Measurements from ENCODE around the gene TRHDE.

Gene TRHDE

GRCh38 chr12:72318341-72318740 is 46.2 kb downstream of the TRHDE start:
- TF ChIP-seq CTCF (IDR thresholded peaks at IDR 0.05; ENCODE audit: control insufficient read depth, insufficient read depth, low read depth, low read length, missing control alignments): no peak
- DNase-seq (ENCODE audit: low read depth): no peak

GRCh38 chr12:72323881-72324280 is 51.7 kb downstream of the TRHDE start:
- no peak for TF ChIP-seq CTCF (IDR thresholded peaks at IDR 0.05; ENCODE audit: control insufficient read depth, insufficient read depth, low read depth, low read length, missing control alignments)
- H3K4me3 ChIP-seq (ENCODE audit: control insufficient read depth, low read depth, low read length): no peak overlapping the region
- peak; percentile 8 for DNase-seq (ENCODE audit: low read depth)

More at GRCh38 chr12:72318341-72318740, 46.2 kb downstream of the TRHDE start:
- no peak overlapping the region for H3K4me3 ChIP-seq (ENCODE audit: control insufficient read depth, low read depth, low read length)

GRCh38 chr12:72330301-72330700 is 58.1 kb downstream of the TRHDE start:
- H3K4me3 ChIP-seq (ENCODE audit: control insufficient read depth, low read depth, low read length): no peak overlapping the region; the same call in 1 of the 2 replicates
- TF ChIP-seq CTCF (IDR thresholded peaks at IDR 0.05; ENCODE audit: control insufficient read depth, insufficient read depth, low read depth, low read length, missing control alignments): no peak
- DNase-seq (ENCODE audit: low read depth): peak; percentile 50

- DNase-seq (ENCODE audit: low read depth): no peak
- H3K4me3 ChIP-seq (ENCODE audit: control insufficient read depth, low read depth, low read length): no peak overlapping the region
- TF ChIP-seq CTCF (IDR thresholded peaks at IDR 0.05; ENCODE audit: control insufficient read depth, insufficient read depth, low read depth, low read length, missing control alignments): no peak
Measured at GRCh38 chr12:72330784-72331183, 58.6 kb downstream of the TRHDE start.

- no peak for TF ChIP-seq CTCF (IDR thresholded peaks at IDR 0.05; ENCODE audit: control insufficient read depth, insufficient read depth, low read depth, low read length, missing control alignments)
- DNase-seq (ENCODE audit: low read depth): no peak
- H3K4me3 ChIP-seq (ENCODE audit: control insufficient read depth, low read depth, low read length): no peak overlapping the region
Measured at GRCh38 chr12:72337382-72337781, 65.2 kb downstream of the TRHDE start.

- DNase-seq (ENCODE audit: low read depth): no peak
- TF ChIP-seq CTCF (IDR thresholded peaks at IDR 0.05; ENCODE audit: control insufficient read depth, insufficient read depth, low read depth, low read length, missing control alignments): no peak
- no peak overlapping the region for H3K4me3 ChIP-seq (ENCODE audit: control insufficient read depth, low read depth, low read length)
Measured at GRCh38 chr12:72337946-72338345, 65.8 kb downstream of the TRHDE start.

- H3K4me3 ChIP-seq (ENCODE audit: control insufficient read depth, low read depth, low read length): no peak overlapping the region
- DNase-seq (ENCODE audit: low read depth): no peak
- no peak for TF ChIP-seq CTCF (IDR thresholded peaks at IDR 0.05; ENCODE audit: control insufficient read depth, insufficient read depth, low read depth, low read length, missing control alignments)
Measured at GRCh38 chr12:72338437-72338836, 66.3 kb downstream of the TRHDE start.

Measured in AG09309 (cell line).